Sigmoid colon (tissue), 7 donors: ENCODE measurements around the gene ADGRE3. TPM values are rescaled to one million over a fixed set of nuclear protein-coding genes. Genes with fewer than 3 reads are reported as not detected.

ENCODE experiments used
- DNase-seq: peaks from one replicate; pipeline ENCODE4 v3.0.0-alpha.2; 2019
- H3K27ac ChIP-seq, 4 donors: fragments of 200-600 bp; sonication (generic); one replicate each; pipeline ENCODE4 v1.5.1; 2016 to 2019; ENCODE audit warnings: mild to moderate bottlenecking in 1 of 4
- H3K27me3 ChIP-seq, 3 donors: fragments of 200-600 bp; sonication (generic); one replicate each; pipeline ENCODE4 v1.5.1; 2019; ENCODE audit warnings: mild to moderate bottlenecking in 1 of 3
- H3K36me3 ChIP-seq, 4 donors: fragments of 200-600 bp; sonication (generic); one replicate each; pipeline ENCODE4 v1.5.1; 2016 to 2019
- H3K4me1 ChIP-seq, 4 donors: fragments of 200-600 bp; sonication (generic); one replicate each; pipeline ENCODE4 v1.5.1; 2017 to 2019
- H3K4me3 ChIP-seq, 4 donors: fragments of 200-600 bp; sonication (generic); one replicate each; pipeline ENCODE4 v1.5.1; 2017 to 2019; ENCODE audit warnings: mild to moderate bottlenecking in 2 of 4, moderate library complexity in 1 of 4
- H3K9me3 ChIP-seq, 4 donors: fragments of 200-600 bp in 3 of 4; sonication (generic) in 3 of 4; one replicate each; pipeline versions ENCODE4 v1.5.1 to v1.6.1; 2013 to 2019
- EP300 ChIP-seq, 4 donors: sonication (generic); formaldehyde crosslinking; IDR thresholded peaks; one replicate each; pipeline ENCODE4 v1.6.1; 2017; ENCODE audit warnings: antibody characterized with exemption in 4 of 4
- POLR2A ChIP-seq, 2 donors: fragments of 450-650 bp; IDR thresholded peaks; one replicate each; pipeline ENCODE4 v1.6.1; 2016; ENCODE audit warnings: antibody characterized with exemption in 2 of 2, mild to moderate bottlenecking in 2 of 2, moderate library complexity in 2 of 2
- POLR2AphosphoS5 ChIP-seq, 4 donors: sonication (generic); formaldehyde crosslinking; IDR thresholded peaks; one replicate each; pipeline ENCODE4 v1.6.1; 2017; ENCODE audit warnings: antibody characterized with exemption in 4 of 4
- WGBS, 2 donors: extraction: QIAGEN DNeasy Blood & Tissue Kit; methylation state at CpG; one replicate each; pipeline ENCODE4 v1.1.7; 2013; 5-methylcytosine and 5-hydroxymethylcytosine counted together
- intact Hi-C: fragments of 100-400 bp; cut with DNase I; formaldehyde crosslinking; loops from one replicate; pipeline ENCODE4 v1.15.1; 2023
- polyA plus RNA-seq, 3 donors: library from polyadenylated mRNA; stranded (reverse); fragments of 200-250 nt; gene quantifications; one replicate each; pipeline ENCODE4 v1.2.3, GENCODE V29; 2013
- total RNA-seq, 4 donors: library from RNA; depleted of rRNA; stranded (reverse); fragments of >200 nt; gene quantifications; one replicate each; pipeline ENCODE4 v1.1.0, GENCODE V29; 2016
- TF ChIP-seq, protein P1 (sequence below), 4 experiments: fragments of 450-650 bp in 3 of 4; fragments of 200-600 bp in 1 of 4; IDR thresholded peaks; one replicate each; pipeline ENCODE4 v1.5.1; 2016 to 2019; ENCODE audit warnings: antibody characterized with exemption in 4 of 4, mild to moderate bottlenecking in 3 of 4, moderate library complexity in 2 of 4
- donor health status: healthy with polysubstance abuse.
- donor health status: Bipolar disorder and iron deficiency.
- donor health status: healthy.

The ADGRE3 gene
- total and polyA plus RNA-seq, 7 donors, result 0.04 TPM; not detected in 6

DNA sequence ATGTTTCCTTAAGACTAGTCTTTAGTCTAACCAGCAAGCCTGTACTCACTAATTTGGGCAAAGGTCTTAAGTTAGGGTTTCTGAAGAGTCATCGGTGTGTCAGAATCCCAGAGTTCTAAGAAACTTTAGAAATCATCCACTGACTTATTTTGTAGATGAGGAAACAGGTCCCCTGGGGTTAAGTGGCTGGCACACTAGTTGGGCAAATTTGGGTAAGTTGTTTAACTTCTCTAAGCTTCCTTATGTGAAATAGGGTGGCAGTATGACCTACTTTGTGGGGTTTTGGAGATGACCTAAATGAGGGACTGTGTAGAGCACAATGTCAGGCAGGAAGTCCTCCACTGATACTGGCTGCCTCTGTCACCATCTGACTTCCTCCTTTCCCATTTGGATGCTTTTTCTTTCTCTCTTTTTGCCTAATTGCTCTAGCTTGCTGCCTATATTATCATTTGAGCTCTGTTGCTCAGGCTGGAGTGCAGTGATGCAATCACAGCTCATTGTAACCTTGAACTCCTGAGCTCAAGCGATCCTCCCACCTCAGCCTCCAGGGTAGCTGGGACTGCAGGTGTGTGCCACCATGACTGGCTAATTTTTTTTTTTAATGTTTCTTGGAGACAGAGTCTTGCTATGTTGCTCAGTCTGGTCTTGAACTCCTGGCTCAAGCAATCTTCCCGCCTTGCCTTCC, 2.3 kb downstream of the ADGRE3 start:
- DNase-seq, result no peak
- no peaks in the 10 kb centered on the region for H3K4me1 ChIP-seq
- no peak overlapping the region for H3K4me3 ChIP-seq
- intact Hi-C loops, result no loop called here
- no peak overlapping the region for H3K27ac ChIP-seq
- peaks cover 0 to 6% (median 3%) of the 10 kb centered on the region in 4 donors for H3K9me3 ChIP-seq
- 84 to 87% methylated on average over 3 of the region's 3 CpGs for WGBS, 2 donors
- no peaks in the 10 kb centered on the region for H3K36me3 ChIP-seq
- no peak for TF ChIP-seq POLR2AphosphoS5 (IDR thresholded peaks at IDR 0.05)
- TF ChIP-seq, protein P1, sequence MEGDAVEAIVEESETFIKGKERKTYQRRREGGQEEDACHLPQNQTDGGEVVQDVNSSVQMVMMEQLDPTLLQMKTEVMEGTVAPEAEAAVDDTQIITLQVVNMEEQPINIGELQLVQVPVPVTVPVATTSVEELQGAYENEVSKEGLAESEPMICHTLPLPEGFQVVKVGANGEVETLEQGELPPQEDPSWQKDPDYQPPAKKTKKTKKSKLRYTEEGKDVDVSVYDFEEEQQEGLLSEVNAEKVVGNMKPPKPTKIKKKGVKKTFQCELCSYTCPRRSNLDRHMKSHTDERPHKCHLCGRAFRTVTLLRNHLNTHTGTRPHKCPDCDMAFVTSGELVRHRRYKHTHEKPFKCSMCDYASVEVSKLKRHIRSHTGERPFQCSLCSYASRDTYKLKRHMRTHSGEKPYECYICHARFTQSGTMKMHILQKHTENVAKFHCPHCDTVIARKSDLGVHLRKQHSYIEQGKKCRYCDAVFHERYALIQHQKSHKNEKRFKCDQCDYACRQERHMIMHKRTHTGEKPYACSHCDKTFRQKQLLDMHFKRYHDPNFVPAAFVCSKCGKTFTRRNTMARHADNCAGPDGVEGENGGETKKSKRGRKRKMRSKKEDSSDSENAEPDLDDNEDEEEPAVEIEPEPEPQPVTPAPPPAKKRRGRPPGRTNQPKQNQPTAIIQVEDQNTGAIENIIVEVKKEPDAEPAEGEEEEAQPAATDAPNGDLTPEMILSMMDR (IDR thresholded peaks at IDR 0.05), result no peak
- TF ChIP-seq POLR2A (IDR thresholded peaks at IDR 0.05), result no peak
- no peak for TF ChIP-seq EP300 (IDR thresholded peaks at IDR 0.05)
- no peaks in the 10 kb centered on the region for H3K27me3 ChIP-seq

DNA sequence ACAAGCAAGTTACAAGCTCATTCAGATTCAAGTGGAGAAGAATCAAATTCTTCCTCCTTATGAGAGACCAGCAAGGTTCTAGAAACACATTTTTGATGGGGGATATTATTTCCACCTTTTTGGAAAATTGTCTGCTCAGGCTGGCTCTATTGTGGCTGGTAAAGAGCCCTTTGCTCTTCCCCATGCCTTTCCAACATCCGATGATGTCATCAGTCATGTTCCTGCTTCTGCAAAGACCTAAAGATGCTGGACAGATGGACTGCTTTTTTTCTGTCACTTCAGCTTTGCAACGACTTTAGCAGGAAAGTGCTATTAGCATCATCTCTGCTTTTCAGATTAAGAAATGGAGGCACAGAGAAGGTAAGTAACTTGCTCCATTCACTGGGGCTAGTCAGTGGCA, 4.2 kb downstream of the ADGRE3 start:
- Histone ChIP-seq H3K4me1 (no peaks in the 10 kb centered on the region), H3K27me3 (no peaks in the 10 kb centered on the region), H3K4me3 (no peak overlapping the region), H3K36me3 (no peaks in the 10 kb centered on the region), H3K9me3 (peaks cover 0 to 6% (median 3%) of the 10 kb centered on the region in 4 donors), H3K27ac (no peak overlapping the region)
- no peak for DNase-seq
- TF ChIP-seq, protein P1 (IDR thresholded peaks at IDR 0.05), result no peak
- TF ChIP-seq POLR2AphosphoS5 (IDR thresholded peaks at IDR 0.05) (no peak), POLR2A (IDR thresholded peaks at IDR 0.05) (no peak), EP300 (IDR thresholded peaks at IDR 0.05) (no peak)
- intact Hi-C loops, result no loop called here
- WGBS, 2 donors, result 64 to 74% methylated on average over 2 of the region's 2 CpGs

GRCh38 chr19:14669940-14670339, 4.7 kb downstream of the ADGRE3 start:
- Histone ChIP-seq H3K4me1 (no peaks in the 10 kb centered on the region), H3K9me3 (peaks cover 0 to 6% (median 3%) of the 10 kb centered on the region in 4 donors), H3K27me3 (no peaks in the 10 kb centered on the region), H3K27ac (no peak overlapping the region), H3K36me3 (no peaks in the 10 kb centered on the region), H3K4me3 (no peak overlapping the region)
- WGBS, 2 donors, result 84 to 87% methylated on average over 3 of the region's 3 CpGs
- no peak for TF ChIP-seq POLR2A (IDR thresholded peaks at IDR 0.05)
- TF ChIP-seq, protein P1 (IDR thresholded peaks at IDR 0.05), result no peak
- no peak for TF ChIP-seq EP300 (IDR thresholded peaks at IDR 0.05)
- no peak for TF ChIP-seq POLR2AphosphoS5 (IDR thresholded peaks at IDR 0.05)
- intact Hi-C loops, result no loop called here
- DNase-seq, result no peak

- Histone ChIP-seq H3K4me3 (no peak overlapping the region), H3K36me3 (no peaks in the 10 kb centered on the region), H3K4me1 (no peaks in the 10 kb centered on the region), H3K27ac (no peak overlapping the region), H3K9me3 (no peaks in the 10 kb centered on the region), H3K27me3 (no peaks in the 10 kb centered on the region)
- intact Hi-C loops, result no loop called here
- DNase-seq, result no peak
- 55 to 73% methylated on average over 12 of the region's 12 CpGs for WGBS, 2 donors
- no peak for TF ChIP-seq EP300 (IDR thresholded peaks at IDR 0.05)
- no peak for TF ChIP-seq POLR2A (IDR thresholded peaks at IDR 0.05)
- TF ChIP-seq POLR2AphosphoS5 (IDR thresholded peaks at IDR 0.05), result no peak
These were observed 13.2 kb downstream of the ADGRE3 start for GRCh38 chr19:14661372-14661924.

DNA sequence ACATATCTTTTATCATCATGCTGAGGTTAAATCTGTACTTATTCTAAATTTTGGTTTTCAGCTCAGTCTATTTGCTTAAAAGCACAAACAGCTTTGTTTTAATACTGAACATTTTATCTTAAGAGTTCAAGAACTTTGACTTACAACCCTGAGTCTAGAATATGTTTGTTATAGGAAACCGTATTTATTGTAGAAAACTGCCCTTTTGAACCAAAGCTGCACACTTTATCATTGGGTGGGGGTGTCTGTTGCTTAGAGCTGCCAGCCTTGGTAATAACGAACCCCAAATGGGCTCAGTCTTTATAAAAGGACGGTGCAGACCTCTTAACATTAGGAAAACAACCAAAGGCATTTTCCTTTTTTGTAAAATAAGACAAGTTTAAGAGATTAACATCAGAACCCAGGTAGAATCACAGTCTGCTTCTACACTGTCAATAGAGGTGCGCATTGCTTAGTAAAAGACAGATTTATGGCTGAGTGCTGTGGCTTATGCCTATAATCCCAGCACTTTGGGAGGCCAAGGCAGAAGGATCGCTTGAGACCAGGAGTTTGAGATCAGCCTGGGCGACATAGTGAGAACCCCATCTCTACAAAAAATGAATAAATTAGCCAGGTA, 14.7 kb downstream of the ADGRE3 start:
- intact Hi-C loops, result no loop called here
- WGBS, 2 donors, result 27 to 71% methylated on average over 6 of the region's 6 CpGs
- no peaks in the 10 kb centered on the region for H3K27me3 ChIP-seq
- no peaks in the 10 kb centered on the region for H3K36me3 ChIP-seq
- no peak for DNase-seq
- H3K4me3 ChIP-seq, result no peak overlapping the region
- H3K27ac ChIP-seq, result no peak overlapping the region
- H3K9me3 ChIP-seq, result no peaks in the 10 kb centered on the region
- TF ChIP-seq EP300 (IDR thresholded peaks at IDR 0.05) (no peak), POLR2A (IDR thresholded peaks at IDR 0.05) (no peak), POLR2AphosphoS5 (IDR thresholded peaks at IDR 0.05) (no peak)
- TF ChIP-seq, protein P1 (IDR thresholded peaks at IDR 0.05), result no peak
- no peaks in the 10 kb centered on the region for H3K4me1 ChIP-seq
